Measurements from ENCODE around the gene GDF2.
A peak's percentile ranks its signal among the peaks of the same experiment; 100 is the strongest.

Gene GDF2

GRCh38 chr10:47311932-47312662 is 10.2 kb upstream of the GDF2 start:
- FAIRE-seq (no peak), DNase-seq (ENCODE audit: low spot score) (peak; percentile 52)

GRCh38 chr10:47312663-47312995 is 9.6 kb upstream of the GDF2 start:
- FAIRE-seq (no peak), DNase-seq (ENCODE audit: low spot score) (no peak)

GRCh38 chr10:47314416-47314970 is 7.8 kb upstream of the GDF2 start:
- DNase-seq (ENCODE audit: low spot score) (no peak), FAIRE-seq (no peak)

GRCh38 chr10:47315421-47315820 is 6.8 kb upstream of the GDF2 start:
- FAIRE-seq (no peak), DNase-seq (ENCODE audit: low spot score) (no peak)

- no peak for DNase-seq (ENCODE audit: low spot score)
- no peak for FAIRE-seq
Observed at GRCh38 chr10:47316131-47316530, 6.1 kb upstream of the GDF2 start.

GRCh38 chr10:47317251-47317650 is 5.0 kb upstream of the GDF2 start:
- FAIRE-seq (no peak), DNase-seq (ENCODE audit: low spot score) (no peak)

GRCh38 chr10:47318706-47319105 is 3.5 kb upstream of the GDF2 start:
- peak; percentile 5 for DNase-seq (ENCODE audit: low spot score)
- no peak for FAIRE-seq

- FAIRE-seq (no peak), DNase-seq (ENCODE audit: low spot score) (no peak)
Observed at GRCh38 chr10:47319784-47320183, 2.5 kb upstream of the GDF2 start.

- DNase-seq (ENCODE audit: low spot score) (no peak), FAIRE-seq (no peak)
Observed at GRCh38 chr10:47320812-47321211, 1.4 kb upstream of the GDF2 start.

- no peak for DNase-seq (ENCODE audit: low spot score)
- FAIRE-seq: no peak
Observed at GRCh38 chr10:47321521-47322195, 596 bp upstream of the GDF2 start.

- DNase-seq (ENCODE audit: low spot score): no peak
- no peak for FAIRE-seq
Observed at GRCh38 chr10:47323087-47323486, 833 bp downstream of the GDF2 start.

GRCh38 chr10:47323636-47324296 is 1.5 kb downstream of the GDF2 start:
- DNase-seq (ENCODE audit: low spot score) (no peak), FAIRE-seq (no peak)

- FAIRE-seq (no peak), DNase-seq (ENCODE audit: low spot score) (no peak)
Observed at GRCh38 chr10:47325303-47326291, 3.3 kb downstream of the GDF2 start.

GRCh38 chr10:47326306-47326926 is 4.2 kb downstream of the GDF2 start:
- no peak for DNase-seq (ENCODE audit: low spot score)
- no peak for FAIRE-seq

GRCh38 chr10:47326927-47327330 is 4.7 kb downstream of the GDF2 start:
- DNase-seq (ENCODE audit: low spot score): no peak

GRCh38 chr10:47329855-47330254 is 7.6 kb downstream of the GDF2 start:
- DNase-seq (ENCODE audit: low spot score): no peak
- no peak for FAIRE-seq

More at GRCh38 chr10:47326927-47327330, 4.7 kb downstream of the GDF2 start:
- no peak for FAIRE-seq

- FAIRE-seq: no peak
- no peak for DNase-seq (ENCODE audit: low spot score)
Observed at GRCh38 chr10:47330366-47330765, 8.1 kb downstream of the GDF2 start.

- FAIRE-seq (no peak), DNase-seq (ENCODE audit: low spot score) (no peak)
Observed at GRCh38 chr10:47330804-47331203, 8.6 kb downstream of the GDF2 start.

GRCh38 chr10:47331491-47331890 is 9.2 kb downstream of the GDF2 start:
- no peak for DNase-seq (ENCODE audit: low spot score)

GRCh38 chr10:47331954-47332353 is 9.7 kb downstream of the GDF2 start:
- DNase-seq (ENCODE audit: low spot score): no peak
- no peak for FAIRE-seq

More at GRCh38 chr10:47331491-47331890, 9.2 kb downstream of the GDF2 start:
- FAIRE-seq: no peak

GRCh38 chr10:47332371-47332770 is 10.1 kb downstream of the GDF2 start:
- DNase-seq (ENCODE audit: low spot score) (no peak), FAIRE-seq (no peak)

Measured in RCC 7860 (cell line).